Measurements from ENCODE around the gene AKIP1. TPM values are rescaled to one million over a fixed set of nuclear protein-coding genes. Genes with fewer than 3 reads are reported as not detected.

The AKIP1 gene
- total RNA-seq, 2 donors from 2014 or later, result 21.0 to 27.8 TPM

DNA sequence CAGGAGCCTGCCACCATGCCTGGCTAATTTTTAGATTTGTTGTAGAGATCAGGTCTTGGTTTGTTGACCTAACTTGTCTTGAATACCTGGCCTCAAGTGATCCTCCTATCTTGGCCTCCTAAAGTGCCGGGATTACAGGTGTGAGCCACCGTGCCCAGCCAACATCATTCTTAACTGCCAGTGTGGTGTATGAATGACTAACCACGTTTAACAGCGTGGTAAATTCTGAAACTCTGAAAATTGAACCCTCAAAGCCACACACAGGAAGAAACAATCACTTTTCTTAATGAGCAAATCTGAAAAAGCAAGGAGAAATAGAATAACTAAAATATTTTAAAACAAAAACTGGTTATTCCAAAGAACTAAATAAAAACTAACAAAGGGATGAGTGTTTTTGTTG, 45.9 kb downstream of the AKIP1 start:
- no peak overlapping the region for H3K4me3 Mint-ChIP-seq

GRCh38 chr11:8959546-8960166, 48.7 kb downstream of the AKIP1 start:
- no peak overlapping the region for H3K4me3 ChIP-seq (ENCODE audit: low read length)
- no peak overlapping the region for H3K27ac ChIP-seq (ENCODE audit: low read depth, low read length)
- TF ChIP-seq, protein P1, sequence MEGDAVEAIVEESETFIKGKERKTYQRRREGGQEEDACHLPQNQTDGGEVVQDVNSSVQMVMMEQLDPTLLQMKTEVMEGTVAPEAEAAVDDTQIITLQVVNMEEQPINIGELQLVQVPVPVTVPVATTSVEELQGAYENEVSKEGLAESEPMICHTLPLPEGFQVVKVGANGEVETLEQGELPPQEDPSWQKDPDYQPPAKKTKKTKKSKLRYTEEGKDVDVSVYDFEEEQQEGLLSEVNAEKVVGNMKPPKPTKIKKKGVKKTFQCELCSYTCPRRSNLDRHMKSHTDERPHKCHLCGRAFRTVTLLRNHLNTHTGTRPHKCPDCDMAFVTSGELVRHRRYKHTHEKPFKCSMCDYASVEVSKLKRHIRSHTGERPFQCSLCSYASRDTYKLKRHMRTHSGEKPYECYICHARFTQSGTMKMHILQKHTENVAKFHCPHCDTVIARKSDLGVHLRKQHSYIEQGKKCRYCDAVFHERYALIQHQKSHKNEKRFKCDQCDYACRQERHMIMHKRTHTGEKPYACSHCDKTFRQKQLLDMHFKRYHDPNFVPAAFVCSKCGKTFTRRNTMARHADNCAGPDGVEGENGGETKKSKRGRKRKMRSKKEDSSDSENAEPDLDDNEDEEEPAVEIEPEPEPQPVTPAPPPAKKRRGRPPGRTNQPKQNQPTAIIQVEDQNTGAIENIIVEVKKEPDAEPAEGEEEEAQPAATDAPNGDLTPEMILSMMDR (conservative IDR thresholded peaks at IDR 0.05), result peak; percentile 81
- Mint-ChIP-seq H3K27me3 (ENCODE audit: insufficient read depth) (no peaks in the 10 kb centered on the region), H3K36me3 (ENCODE audit: low read depth) (peaks cover 21% of the 10 kb centered on the region), H3K4me1 (peaks cover 16% of the 10 kb centered on the region), H3K27ac (no peak overlapping the region), H3K9me3 (peaks cover 6% of the 10 kb centered on the region), H3K4me3 (no peak overlapping the region)
- no peak overlapping the region for H3K9ac ChIP-seq (ENCODE audit: extremely low read depth, low read length, poor library complexity, severe bottlenecking)
- H3K36me3 ChIP-seq (ENCODE audit: control insufficient read depth, insufficient read depth, low read length), result peaks cover 13% of the 10 kb centered on the region
- WGBS, 2 experiments (ENCODE audit: insufficient coverage in 1 of 2, insufficient read length in 1 of 2), result 32% methylated on average over 2 of the region's 2 CpGs; no CpG with 5 or more reads in 1 of the 2 experiments
- peak; percentile 68 for DNase-seq
- H3K9me3 ChIP-seq (ENCODE audit: control insufficient read depth, low read length), result peaks cover 13% of the 10 kb centered on the region
- H3K4me1 ChIP-seq (ENCODE audit: control insufficient read depth, insufficient read depth, low read length), result peaks cover 6% of the 10 kb centered on the region
- H3K27me3 ChIP-seq (ENCODE audit: control insufficient read depth, insufficient read depth, low read length, poor library complexity, severe bottlenecking), result no peaks in the 10 kb centered on the region

More for the DNA sequence above, 45.9 kb downstream of the AKIP1 start:
- DNase-seq, result no peak
- Histone ChIP-seq H3K4me3 (ENCODE audit: low read length) (no peak overlapping the region), H3K4me1 (ENCODE audit: control insufficient read depth, insufficient read depth, low read length) (no peaks in the 10 kb centered on the region), H3K9ac (ENCODE audit: extremely low read depth, low read length, poor library complexity, severe bottlenecking) (no peak overlapping the region), H3K36me3 (ENCODE audit: control insufficient read depth, insufficient read depth, low read length) (peaks cover 36% of the 10 kb centered on the region), H3K9me3 (ENCODE audit: control insufficient read depth, low read length) (peaks cover 15% of the 10 kb centered on the region), H3K27me3 (ENCODE audit: control insufficient read depth, insufficient read depth, low read length, poor library complexity, severe bottlenecking) (no peaks in the 10 kb centered on the region), H3K27ac (ENCODE audit: low read depth, low read length) (no peak overlapping the region)
- TF ChIP-seq, protein P1 (conservative IDR thresholded peaks at IDR 0.05), result no peak
- Mint-ChIP-seq H3K4me1 (peaks cover 7% of the 10 kb centered on the region), H3K9me3 (peaks cover 6% of the 10 kb centered on the region), H3K36me3 (ENCODE audit: low read depth) (peaks cover 40% of the 10 kb centered on the region), H3K27ac (no peak overlapping the region), H3K27me3 (ENCODE audit: insufficient read depth) (no peaks in the 10 kb centered on the region)
- 95 to 100% methylated on average over 2 to 4 of the region's 4 CpGs for WGBS, 2 experiments (ENCODE audit: insufficient coverage in 1 of 2, insufficient read length in 1 of 2)

GRCh38 chr11:8961401-8961800, 50.4 kb downstream of the AKIP1 start:
- no peak for DNase-seq
- peaks cover 22% of the 10 kb centered on the region for H3K4me1 Mint-ChIP-seq
- TF ChIP-seq, protein P1 (conservative IDR thresholded peaks at IDR 0.05), result no peak
- no peaks in the 10 kb centered on the region for H3K27me3 Mint-ChIP-seq (ENCODE audit: insufficient read depth)
- no peak overlapping the region for H3K4me3 Mint-ChIP-seq
- peaks cover 8% of the 10 kb centered on the region for H3K36me3 Mint-ChIP-seq (ENCODE audit: low read depth)
- H3K9me3 ChIP-seq (ENCODE audit: control insufficient read depth, low read length), result no peaks in the 10 kb centered on the region
- peaks cover 6% of the 10 kb centered on the region for H3K4me1 ChIP-seq (ENCODE audit: control insufficient read depth, insufficient read depth, low read length)
- WGBS, 2 experiments (ENCODE audit: insufficient coverage in 1 of 2, insufficient read length in 1 of 2), result 91 to 100% methylated on average over 1 to 2 of the region's 2 CpGs
- H3K27ac ChIP-seq (ENCODE audit: low read depth, low read length), result no peak overlapping the region
- no peak overlapping the region for H3K27ac Mint-ChIP-seq
- no peak overlapping the region for H3K4me3 ChIP-seq (ENCODE audit: low read length)
- H3K9me3 Mint-ChIP-seq, result no peaks in the 10 kb centered on the region
- no peaks in the 10 kb centered on the region for H3K27me3 ChIP-seq (ENCODE audit: control insufficient read depth, insufficient read depth, low read length, poor library complexity, severe bottlenecking)
- H3K36me3 ChIP-seq (ENCODE audit: control insufficient read depth, insufficient read depth, low read length), result no peaks in the 10 kb centered on the region
- no peak overlapping the region for H3K9ac ChIP-seq (ENCODE audit: extremely low read depth, low read length, poor library complexity, severe bottlenecking)

All from endodermal cell (in vitro differentiated cells).